Liver (tissue), 9 donors: Measurements from ENCODE around the gene COCH. TPM values are rescaled to one million over a fixed set of nuclear protein-coding genes. Genes with fewer than 3 reads are reported as not detected.

Experiments
- DNase-seq: peaks from one replicate; pipeline ENCODE4 v3.0.0-alpha.2; 2017; ENCODE audit warnings: low spot score
- H3K27ac ChIP-seq, 2 donors: one replicate each; pipeline ENCODE4 v1.7.0; 2013; ENCODE audit warnings: inconsistent platforms in 2 of 2, low read length in 2 of 2, control low read depth in 1 of 2, low read depth in 1 of 2, mild to moderate bottlenecking in 1 of 2
- H3K27me3 ChIP-seq, 4 donors: one replicate each; pipeline versions ENCODE4 v1.6.1 to v1.7.0; 2013; ENCODE audit warnings: low read length in 3 of 4, inconsistent platforms in 1 of 4, mild to moderate bottlenecking in 1 of 4, moderate library complexity in 1 of 4; ENCODE audit not compliant: control insufficient read depth in 4 of 4, insufficient read depth in 4 of 4
- H3K36me3 ChIP-seq, 4 donors: one replicate each; pipeline versions ENCODE4 v1.6.1 to v1.7.0; 2013; ENCODE audit warnings: low read length in 3 of 4, mild to moderate bottlenecking in 3 of 4, low read depth in 1 of 4, moderate library complexity in 1 of 4; ENCODE audit not compliant: control insufficient read depth in 4 of 4, insufficient read depth in 3 of 4
- H3K4me1 ChIP-seq, 4 donors: one replicate each; pipeline versions ENCODE4 v1.6.1 to v1.7.0; 2013; ENCODE audit warnings: low read length in 3 of 4, mild to moderate bottlenecking in 3 of 4, moderate library complexity in 1 of 4; ENCODE audit not compliant: control insufficient read depth in 4 of 4, insufficient read depth in 4 of 4
- H3K4me3 ChIP-seq, 3 donors: one replicate each; pipeline versions ENCODE4 v1.6.1 to v1.7.0; 2013; ENCODE audit warnings: low read length in 3 of 3, control low read depth in 1 of 3, low read depth in 1 of 3, mild to moderate bottlenecking in 1 of 3
- H3K9ac ChIP-seq, 2 donors: one replicate each; pipeline ENCODE4 v1.7.0; 2013; ENCODE audit warnings: low read length in 2 of 2, mild to moderate bottlenecking in 2 of 2, moderate library complexity in 2 of 2, control low read depth in 1 of 2, low read depth in 1 of 2
- H3K9me3 ChIP-seq, 4 donors: one replicate each; pipeline versions ENCODE4 v1.6.1 to v1.7.0; 2013; ENCODE audit warnings: low read length in 3 of 4; ENCODE audit not compliant: control insufficient read depth in 4 of 4
- ATF3 ChIP-seq: IDR thresholded peaks from 2 replicates; pipeline ENCODE4 v1.6.1; 2016; ENCODE audit warnings: antibody characterized with exemption
- CTCF ChIP-seq: fragments of 150-350 bp; IDR thresholded peaks from 2 replicates; pipeline ENCODE4 v1.5.1; 2017; ENCODE audit warnings: improper control_type of control experiment, low read depth, low read length; ENCODE audit not compliant: missing input control
- EGR1 ChIP-seq, 2 donors: IDR thresholded peaks; 2 replicates each; pipeline ENCODE4 v1.6.1; 2016 to 2018; ENCODE audit warnings: antibody characterized with exemption in 2 of 2, low read depth in 2 of 2
- FOXA1 ChIP-seq: IDR thresholded peaks from 2 replicates; pipeline ENCODE4 v1.6.1; 2016; ENCODE audit warnings: antibody characterized with exemption
- FOXA2 ChIP-seq: IDR thresholded peaks from 2 replicates; pipeline ENCODE4 v1.6.1; 2016; ENCODE audit warnings: antibody characterized with exemption
- HNF4A ChIP-seq, 2 donors: conservative IDR thresholded peaks; 2 replicates each; pipeline ENCODE4 v1.6.1; 2016; ENCODE audit warnings: antibody characterized with exemption in 2 of 2, mild to moderate bottlenecking in 2 of 2
- HNF4G ChIP-seq: IDR thresholded peaks from 2 replicates; pipeline ENCODE4 v1.6.1; 2016; ENCODE audit warnings: antibody characterized with exemption
- MAX ChIP-seq: IDR thresholded peaks from 2 replicates; pipeline ENCODE4 v1.6.1; 2016; ENCODE audit warnings: antibody characterized with exemption
- NR2F2 ChIP-seq: IDR thresholded peaks from 2 replicates; pipeline ENCODE4 v1.6.1; 2016; ENCODE audit warnings: antibody characterized with exemption
- RAD21 ChIP-seq, 2 donors: IDR thresholded peaks; 2 replicates each; pipeline ENCODE4 v1.6.1; 2016; ENCODE audit warnings: antibody characterized with exemption in 2 of 2, mild to moderate bottlenecking in 2 of 2
- REST ChIP-seq: IDR thresholded peaks from 2 replicates; pipeline ENCODE4 v1.6.1; 2016; ENCODE audit warnings: antibody characterized with exemption, mild to moderate bottlenecking
- RXRA ChIP-seq, 2 donors: IDR thresholded peaks; 2 replicates each; pipeline ENCODE4 v1.6.1; 2017 to 2018; ENCODE audit warnings: antibody characterized with exemption in 2 of 2, mild to moderate bottlenecking in 1 of 2
- SP1 ChIP-seq: IDR thresholded peaks from 2 replicates; pipeline ENCODE4 v1.6.1; 2018; ENCODE audit warnings: antibody characterized with exemption, mild to moderate bottlenecking
- TAF1 ChIP-seq: conservative IDR thresholded peaks from 2 replicates; pipeline ENCODE4 v1.6.1; 2016; ENCODE audit warnings: antibody characterized with exemption, mild to moderate bottlenecking
- YY1 ChIP-seq: IDR thresholded peaks from 2 replicates; pipeline ENCODE4 v1.6.1; 2016; ENCODE audit warnings: antibody characterized with exemption, mild to moderate bottlenecking
- ZBTB33 ChIP-seq: IDR thresholded peaks from 2 replicates; pipeline ENCODE4 v1.6.1; 2016; ENCODE audit warnings: antibody characterized with exemption
- WGBS: extraction: QIAGEN DNeasy Blood & Tissue Kit; methylation state at CpG from one replicate; pipeline ENCODE4 v1.1.7; 2013; 5-methylcytosine and 5-hydroxymethylcytosine counted together
- polyA plus RNA-seq, 2 donors: library from polyadenylated mRNA; stranded (reverse) in 1 of 2; unstranded in 1 of 2; fragments of 200-250 nt in 1 of 2; fragments of >200 nt in 1 of 2; fragmentation: Nextera tagmentation in 1 of 2; extraction: Ambion mirVana in 1 of 2; gene quantifications; one replicate each; pipeline versions ENCODE4 v1.2.1 to v1.2.3, GENCODE V29; 2013 to 2015
- total RNA-seq, 2 donors: library from RNA; depleted of rRNA; stranded (reverse); fragments of >200 nt; gene quantifications; one replicate each; pipeline ENCODE4 v1.2.3, GENCODE V29; 2014
- donor health status: healthy.
- donor health status: healthy.
- donor health status: healthy.
- donor health status: healthy.
- donor health status: healthy.

The COCH gene
- total and polyA plus RNA-seq, 4 donors, result 0.33 to 2.5 (median 0.49) TPM

- Histone ChIP-seq H3K36me3 (peaks cover 4 to 52% (median 39%) of the 10 kb centered on the region in 4 donors), H3K9me3 (no peaks in the 10 kb centered on the region), H3K27me3 (no peaks in the 10 kb centered on the region), H3K27ac (no peak overlapping the region), H3K4me3 (no peak overlapping the region), H3K9ac (no peak overlapping the region), H3K4me1 (no peaks in the 10 kb centered on the region)
- TF ChIP-seq RAD21 (IDR thresholded peaks at IDR 0.05), result peak; percentile 70
- peak; percentile 7 for TF ChIP-seq CTCF
- TF ChIP-seq FOXA1, result no peak
- no peak for DNase-seq
These were observed 32.6 kb downstream of the COCH start for GRCh38 chr14:30906752-30907658.

GRCh38 chr14:30907659-30908057 is 33.3 kb downstream of the COCH start:
- no peak overlapping the region for H3K27ac ChIP-seq
- H3K9me3 ChIP-seq, result no peaks in the 10 kb centered on the region
- no peak overlapping the region for H3K9ac ChIP-seq
- no peak overlapping the region for H3K4me3 ChIP-seq
- 99% methylated on average over 1 of the region's 1 CpG for WGBS
- H3K36me3 ChIP-seq, result peaks cover 4 to 50% (median 38%) of the 10 kb centered on the region in 4 donors
- H3K4me1 ChIP-seq, result no peaks in the 10 kb centered on the region
- DNase-seq, result no peak
- H3K27me3 ChIP-seq, result no peaks in the 10 kb centered on the region
- TF ChIP-seq NR2F2 (no peak), FOXA1 (no peak), HNF4A (conservative IDR thresholded peaks at IDR 0.05) (peak in 1 of 2 donors; percentile 12), REST (no peak)

- Histone ChIP-seq H3K27ac (no peak overlapping the region), H3K27me3 (no peaks in the 10 kb centered on the region), H3K36me3 (peaks cover 4 to 47% (median 37%) of the 10 kb centered on the region in 4 donors), H3K9ac (no peak overlapping the region), H3K4me1 (no peaks in the 10 kb centered on the region), H3K4me3 (no peak overlapping the region), H3K9me3 (no peaks in the 10 kb centered on the region)
- DNase-seq, result no peak
- 88% methylated on average over 2 of the region's 2 CpGs for WGBS
- TF ChIP-seq ZBTB33 (no peak), CTCF (no peak), FOXA2 (no peak), NR2F2 (no peak), HNF4A (conservative IDR thresholded peaks at IDR 0.05) (no peak), TAF1 (no peak), SP1 (no peak), FOXA1 (no peak), HNF4G (no peak), ATF3 (no peak), EGR1 (IDR thresholded peaks at IDR 0.05; ENCODE audit: low read depth in 2 of 2) (no peak), RAD21 (IDR thresholded peaks at IDR 0.05) (no peak), MAX (no peak), YY1 (no peak), RXRA (IDR thresholded peaks at IDR 0.05) (no peak)
These were observed 34.5 kb downstream of the COCH start for GRCh38 chr14:30908826-30909225.
